ENCODE measurements around the gene COL23A1. TPM values are rescaled to one million over a fixed set of nuclear protein-coding genes. Genes with fewer than 3 reads are reported as not detected.
A peak's percentile ranks its signal among the peaks of the same experiment; 100 is the strongest.

COL23A1 gene
- total and polyA plus RNA-seq, 2 of the 8 experiments (the other 6 are each of a cell fraction or from before 2014, with no cell fraction given): 3.1 to 4.7 TPM

- Histone ChIP-seq H2BK20ac (ENCODE audit: low read length) (no peak overlapping the region), H2BK12ac (ENCODE audit: low read depth, low read length) (no peak overlapping the region), H4K8ac (ENCODE audit: extremely low read depth, insufficient read depth, low read length) (no peak overlapping the region), H3K4me2 (ENCODE audit: insufficient read depth in 1 of 2, low read depth in 2 of 2, low read length in 2 of 2) (no peak overlapping the region), H3K4me3 (ENCODE audit: extremely low read depth in 1 of 4, insufficient read depth in 2 of 4, low read depth in 3 of 4, low read length in 4 of 4) (no peak overlapping the region), H4K5ac (ENCODE audit: insufficient read length, low read depth, low read length) (no peak overlapping the region), H3K56ac (replicated peaks; ENCODE audit: insufficient read length, low read depth, low read length) (no peak overlapping the region), H3K9ac (replicated peaks in 1 of 4; ENCODE audit: extremely low read depth in 1 of 4, low read depth in 3 of 4, low read length in 3 of 4) (no peak overlapping the region), H2AK5ac (ENCODE audit: low read depth, low read length) (no peak overlapping the region), H3K79me2 (ENCODE audit: control insufficient read depth in 1 of 2, insufficient read depth in 2 of 2, low read length in 2 of 2) (no peaks in the 10 kb centered on the region; a peak in 1 of 4 replicates), H3K27me3 (replicated peaks in 1 of 4; ENCODE audit: control insufficient read depth in 3 of 4, extremely low read depth in 1 of 4, insufficient read depth in 3 of 4, low read length in 3 of 4) (no peaks in the 10 kb centered on the region), H3K18ac (ENCODE audit: extremely low read depth, low read length) (no peak overlapping the region), H3K9me3 (ENCODE audit: insufficient read depth in 2 of 2, low read depth in 1 of 2, low read length in 1 of 2) (no peaks in the 10 kb centered on the region), H3K14ac (ENCODE audit: insufficient read length) (no peak overlapping the region), H2BK120ac (replicated peaks; ENCODE audit: low read depth, low read length) (no peak overlapping the region), H4K20me1 (replicated peaks in 1 of 2; ENCODE audit: control insufficient read depth in 1 of 2, insufficient read depth in 2 of 2, low read length in 2 of 2) (peaks cover 0 to 7% of the 10 kb centered on the region in 2 experiments), H3K4me1 (replicated peaks in 1 of 4; ENCODE audit: control insufficient read depth in 3 of 4, insufficient read depth in 4 of 4, low read length in 3 of 4) (peaks cover 7 to 22% (median 13%) of the 10 kb centered on the region in 4 experiments), H2BK5ac (ENCODE audit: low read depth, low read length) (no peak overlapping the region), H3K27ac (ENCODE audit: low read depth, low read length) (no peak overlapping the region), H3K23ac (ENCODE audit: insufficient read length) (no peak overlapping the region), H2AFZ (ENCODE audit: low read length) (no peak overlapping the region), H3K79me1 (ENCODE audit: low read depth, low read length) (no peaks in the 10 kb centered on the region; the same call in 1 of the 2 replicates), H3K36me3 (ENCODE audit: control insufficient read depth in 2 of 4, insufficient read depth in 4 of 4, low read length in 3 of 4) (no peaks in the 10 kb centered on the region), H4K91ac (replicated peaks; ENCODE audit: insufficient read length, low read length) (no peak overlapping the region), H3K23me2 (ENCODE audit: low read depth, low read length) (peaks cover 10% of the 10 kb centered on the region), H2BK15ac (ENCODE audit: low read length) (no peak overlapping the region), H3K4ac (replicated peaks; ENCODE audit: insufficient read length, low read depth, low read length) (no peak overlapping the region)
- 82% methylated on average over 9 of the region's 9 CpGs; no CpG with 5 or more reads in 1 of the 2 experiments for WGBS, 2 experiments (ENCODE audit: extremely low coverage in 1 of 2, insufficient coverage in 1 of 2, insufficient read length in 1 of 2, insufficient replicate concordance in 2 of 2, low coverage in 1 of 2, low lambda C conversion rate in 2 of 2, missing lambda C conversion rate in 1 of 2)
- ChIA-PET CTCF (ENCODE audit: partially characterized antibody) (interaction anchor here (1.3 to 2.1 kb wide), 2 partner anchors 9 to 70 kb away, joined by 3 to 10 read pairs; no protein-coding TSS in a partner anchor), POLR2A (ENCODE audit: partially characterized antibody) (no interaction called here)
- no peak for TF ChIP-seq SP4 (IDR thresholded peaks at IDR 0.05; ENCODE audit: low read length)
- no peak for TF ChIP-seq JUND (IDR thresholded peaks at IDR 0.05; ENCODE audit: low read length)
- no peak for TF ChIP-seq SRF (IDR thresholded peaks at IDR 0.05; ENCODE audit: low read depth, low read length)
- TF ChIP-seq TCF12 (IDR thresholded peaks at IDR 0.05; ENCODE audit: low read depth, low read length): no peak
- no peak for TF ChIP-seq SP1 (IDR thresholded peaks at IDR 0.05; ENCODE audit: low read depth, low read length)
- no peak for DNase-seq (ENCODE audit: low read depth in 1 of 2, low spot score in 2 of 2)
- peak; percentile 7 for FAIRE-seq
Measured at GRCh38 chr5:178353461-178353860, 236.7 kb downstream of the COL23A1 start.

All from H1 (cell line).